Left renal cortex interstitium (tissue), 4 donors: ENCODE data around the gene SYT6. TPM values are rescaled to one million over a fixed set of nuclear protein-coding genes. Genes with fewer than 3 reads are reported as not detected.

Source experiments
- polyA plus RNA-seq, 4 donors: library from polyadenylated mRNA; unstranded; fragments of 120-200 nt; gene quantifications; one replicate each; pipeline ENCODE4 v1.2.1, GENCODE V29; 2013; ENCODE audit not compliant: insufficient read length in 4 of 4

Gene SYT6
- polyA plus RNA-seq, 4 donors, result 1.1 to 1.6 (median 1.4) TPM

Other genes starting within 250 kb of the SYT6 start
- gene AP4B1, start 249.1 kb downstream of the SYT6 start, polyA plus RNA-seq, result 10 to 100 TPM; 20.6 to 54.3 (median 32.9) TPM
- gene DCLRE1B, start 248.5 kb downstream of the SYT6 start, polyA plus RNA-seq, result 10 to 100 TPM; 10.3 to 11.6 (median 10.7) TPM
- 10 to 100 TPM; 34.2 to 43.3 (median 41.7) TPM for gene HIPK1, start 224.5 kb downstream of the SYT6 start, polyA plus RNA-seq
- gene OLFML3, start 174.4 kb downstream of the SYT6 start, polyA plus RNA-seq, result 100 to 1,000 TPM; 126 to 212 (median 159) TPM